ENCODE data around the gene TAF11. TPM values are rescaled to one million over a fixed set of nuclear protein-coding genes. Genes with fewer than 3 reads are reported as not detected.

Gene TAF11
- total and polyA plus RNA-seq, 2 experiments from 2014 or later, result 38.6 to 43.9 TPM

DNA sequence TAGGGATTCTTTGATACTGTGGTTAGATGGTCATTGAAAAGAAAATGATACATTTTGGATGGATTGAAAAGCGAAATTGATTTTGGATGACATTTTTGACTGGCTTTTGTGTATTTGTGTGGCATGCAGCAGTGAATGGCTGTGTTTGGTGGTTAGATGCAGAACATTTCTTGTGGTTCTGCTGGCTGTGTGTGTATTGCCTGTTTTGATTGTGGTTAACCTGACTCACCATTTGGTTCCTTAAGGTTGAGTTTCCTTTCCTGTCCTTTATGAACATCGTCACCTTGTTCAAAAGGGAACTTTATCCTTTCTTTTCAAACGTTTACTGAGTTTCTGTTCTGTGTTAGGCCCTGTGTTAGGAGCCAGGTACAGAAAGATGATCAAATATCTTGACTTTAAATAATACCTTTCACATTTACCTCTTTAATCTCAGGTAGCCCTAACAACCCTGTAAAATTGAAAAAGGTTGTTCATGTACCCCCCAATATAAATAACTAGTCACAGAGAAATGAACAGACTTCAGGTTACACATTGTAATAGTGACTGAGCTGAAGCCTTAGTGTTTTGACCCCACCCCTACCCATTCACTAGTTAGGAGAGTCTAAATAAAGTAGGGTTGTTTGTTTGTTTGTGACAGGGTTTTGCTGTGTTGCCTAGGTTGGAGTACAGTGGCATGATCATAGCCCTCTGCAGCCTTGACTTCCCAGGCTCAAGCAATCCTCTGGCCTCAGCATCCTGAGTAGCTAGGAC, 25.0 kb upstream of the TAF11 start:
- no peak overlapping the region for H3K27ac ChIP-seq
- DNase-seq (ENCODE audit: low spot score), result no peak
- H3K4me3 ChIP-seq, result no peak overlapping the region
- H3K4me1 ChIP-seq (ENCODE audit: insufficient read depth), result peaks cover 4% of the 10 kb centered on the region
- no peaks in the 10 kb centered on the region for H3K9me2 ChIP-seq (replicated peaks; ENCODE audit: insufficient read depth)
- H3K4me2 ChIP-seq, result no peak overlapping the region
- no peak overlapping the region for H2AFZ ChIP-seq
- H3K9me3 ChIP-seq (ENCODE audit: low read depth), result no peaks in the 10 kb centered on the region
- no peaks in the 10 kb centered on the region for H3K36me3 ChIP-seq (replicated peaks; ENCODE audit: insufficient read depth, low read depth)
- 82% methylated on average over 3 of the region's 3 CpGs for WGBS (ENCODE audit: low lambda C conversion rate, missing lambda C conversion rate)
- peaks cover 14% of the 10 kb centered on the region for H4K20me1 ChIP-seq (ENCODE audit: insufficient read depth, poor library complexity, severe bottlenecking)
- no peak for TF ChIP-seq EZH2phosphoT487 (IDR thresholded peaks at IDR 0.05; ENCODE audit: low read depth, severe bottlenecking, unreplicated experiment)
- TF ChIP-seq CTCF (IDR thresholded peaks at IDR 0.05; ENCODE audit: poor library complexity), result no peak
- no peak for TF ChIP-seq EZH2 (IDR thresholded peaks at IDR 0.05; ENCODE audit: borderline replicate concordance)
- no peaks in the 10 kb centered on the region for H3K27me3 ChIP-seq
- H3K79me2 ChIP-seq, result peaks cover 91% of the 10 kb centered on the region

DNA sequence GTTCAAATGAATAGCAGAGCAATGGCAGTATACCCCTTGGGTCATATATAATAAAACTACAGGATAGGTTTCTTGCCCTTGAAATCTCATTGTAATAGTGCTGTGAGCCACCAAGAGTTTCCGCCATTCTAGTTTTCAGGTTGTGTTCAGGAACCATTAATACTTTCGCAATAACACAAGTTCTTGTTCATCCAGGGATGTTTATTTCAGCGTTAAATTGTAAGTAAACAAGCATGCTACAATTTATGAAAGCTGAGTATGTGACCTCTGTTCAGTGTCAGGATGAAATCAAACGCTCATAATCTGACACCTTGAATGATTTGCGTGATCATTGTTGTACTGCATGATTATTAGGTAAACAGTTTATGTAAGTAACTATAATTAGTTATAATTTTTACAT, 24.0 kb upstream of the TAF11 start:
- Histone ChIP-seq H3K79me2 (peaks cover 97% of the 10 kb centered on the region), H3K4me3 (no peak overlapping the region), H3K4me1 (ENCODE audit: insufficient read depth) (peaks cover 4% of the 10 kb centered on the region), H2AFZ (no peak overlapping the region), H3K27me3 (no peaks in the 10 kb centered on the region), H4K20me1 (ENCODE audit: insufficient read depth, poor library complexity, severe bottlenecking) (peaks cover 18% of the 10 kb centered on the region), H3K9me2 (replicated peaks; ENCODE audit: insufficient read depth) (no peaks in the 10 kb centered on the region), H3K9me3 (ENCODE audit: low read depth) (no peaks in the 10 kb centered on the region), H3K36me3 (replicated peaks; ENCODE audit: insufficient read depth, low read depth) (no peaks in the 10 kb centered on the region), H3K27ac (no peak overlapping the region), H3K4me2 (no peak overlapping the region)
- no peak for TF ChIP-seq CTCF (IDR thresholded peaks at IDR 0.05; ENCODE audit: poor library complexity)
- no peak for TF ChIP-seq EZH2phosphoT487 (IDR thresholded peaks at IDR 0.05; ENCODE audit: low read depth, severe bottlenecking, unreplicated experiment)
- TF ChIP-seq EZH2 (IDR thresholded peaks at IDR 0.05; ENCODE audit: borderline replicate concordance), result no peak
- WGBS (ENCODE audit: low lambda C conversion rate, missing lambda C conversion rate), result 94% methylated on average over 5 of the region's 5 CpGs
- no peak for DNase-seq (ENCODE audit: low spot score)

GRCh38 chr6:34909320-34909883, 21.6 kb upstream of the TAF11 start:
- TF ChIP-seq EZH2 (IDR thresholded peaks at IDR 0.05; ENCODE audit: borderline replicate concordance) (no peak), CTCF (IDR thresholded peaks at IDR 0.05; ENCODE audit: poor library complexity) (no peak), EZH2phosphoT487 (IDR thresholded peaks at IDR 0.05; ENCODE audit: low read depth, severe bottlenecking, unreplicated experiment) (no peak)
- WGBS (ENCODE audit: low lambda C conversion rate, missing lambda C conversion rate), result 69% methylated on average over 6 of the region's 6 CpGs
- no peak overlapping the region for H3K4me2 ChIP-seq
- no peaks in the 10 kb centered on the region for H3K9me2 ChIP-seq (replicated peaks; ENCODE audit: insufficient read depth)
- DNase-seq (ENCODE audit: low spot score), result no peak
- H3K36me3 ChIP-seq (replicated peaks; ENCODE audit: insufficient read depth, low read depth), result no peaks in the 10 kb centered on the region
- H3K4me1 ChIP-seq (ENCODE audit: insufficient read depth), result peaks cover 4% of the 10 kb centered on the region
- H3K27me3 ChIP-seq, result no peaks in the 10 kb centered on the region
- H3K9me3 ChIP-seq (ENCODE audit: low read depth), result no peaks in the 10 kb centered on the region
- H2AFZ ChIP-seq, result no peak overlapping the region
- peaks cover 12% of the 10 kb centered on the region for H4K20me1 ChIP-seq (ENCODE audit: insufficient read depth, poor library complexity, severe bottlenecking)
- no peak overlapping the region for H3K27ac ChIP-seq
- H3K4me3 ChIP-seq, result no peak overlapping the region
- H3K79me2 ChIP-seq, result peaks cover 96% of the 10 kb centered on the region
